Gastrocnemius medialis (tissue), 4 donors: ENCODE data around the gene NHLRC4. TPM values are rescaled to one million over a fixed set of nuclear protein-coding genes. Genes with fewer than 3 reads are reported as not detected.

Experiments
- ATAC-seq, 2 donors: fragments of 150-250 bp; one replicate each; pipeline ENCODE4 v1.9.1; 2016
- DNase-seq, 2 donors: peaks; one replicate each; pipeline ENCODE4 v3.0.0-alpha.2; 2019
- H3K27ac ChIP-seq, 4 donors: fragments of 200-600 bp; sonication (generic); 1 replicate in 1 of 4; 2 replicates in 3 of 4; pipeline ENCODE4 v1.5.1; 2016 to 2018; ENCODE audit warnings: mild to moderate bottlenecking in 2 of 4, moderate library complexity in 1 of 4
- H3K27me3 ChIP-seq, 3 donors: fragments of 200-600 bp; sonication (generic) in 2 of 3; 1 replicate in 1 of 3; 2 replicates in 2 of 3; pipeline versions ENCODE4 v1.5.1 to v1.6.0; 2016 to 2019; ENCODE audit warnings: mild to moderate bottlenecking in 1 of 3, moderate library complexity in 1 of 3
- H3K36me3 ChIP-seq, 2 donors: fragments of 200-600 bp; sonication (generic) in 1 of 2; one replicate each; pipeline ENCODE4 v1.5.1; 2017 to 2018
- H3K4me1 ChIP-seq, 2 donors: fragments of 200-600 bp; sonication (generic) in 1 of 2; one replicate each; pipeline ENCODE4 v1.5.1; 2016 to 2017; ENCODE audit warnings: mild to moderate bottlenecking in 2 of 2
- H3K4me3 ChIP-seq, 4 donors: fragments of 200-600 bp; sonication (generic) in 3 of 4; 1 replicate in 1 of 4; 2 replicates in 3 of 4; pipeline ENCODE4 v1.5.1; 2016 to 2019; ENCODE audit warnings: mild to moderate bottlenecking in 2 of 4
- H3K9me3 ChIP-seq, 3 donors: fragments of 200-600 bp; sonication (generic) in 2 of 3; 1 replicate in 1 of 3; 2 replicates in 2 of 3; pipeline ENCODE4 v1.5.1; 2016 to 2019
- CTCF ChIP-seq, 5 experiments: fragments of 450-650 bp in 3 of 5; fragments of 200-600 bp in 2 of 5; sonication (generic) in 2 of 5; IDR thresholded peaks in 4 of 5; conservative IDR thresholded peaks in 1 of 5; 1 replicate in 4 of 5; 2 replicates in 1 of 5; pipeline ENCODE4 v1.5.1; 2016 to 2019; ENCODE audit warnings: antibody characterized with exemption in 5 of 5, mild to moderate bottlenecking in 3 of 5, moderate library complexity in 3 of 5
- POLR2A ChIP-seq, 2 donors: fragments of 450-650 bp; IDR thresholded peaks; one replicate each; pipeline ENCODE4 v1.6.1; 2017; ENCODE audit warnings: antibody characterized with exemption in 2 of 2, mild to moderate bottlenecking in 2 of 2, moderate library complexity in 2 of 2
- in situ Hi-C, 4 donors: fragments of 200-750 bp; cut with MboI; loops; one replicate each; pipeline versions ENCODE4 v1.15.0 to v1.8.0; 2017; ENCODE audit warnings: low sequenced_read_pairs in 4 of 4
- intact Hi-C: fragments of 100-400 bp; cut with DNase I; formaldehyde crosslinking; loops from one replicate; pipeline ENCODE4 v1.15.1; 2023; ENCODE audit warnings: low total_unique reads
- total RNA-seq, 4 donors: library from RNA; depleted of rRNA; stranded (reverse); fragments of >200 nt; gene quantifications; one replicate each; pipeline versions ENCODE4 v1.1.0 to v1.2.3, GENCODE V29; 2016

Gene NHLRC4
- total RNA-seq, 4 donors from 2014 or later = 0.42 to 0.56 (median 0.48) TPM

- intact Hi-C loops = no loop called here
- in situ Hi-C loops = no loop called here
- DNase-seq (peak in 1 of 2 donors; percentile 57), ATAC-seq (no peak)
- Histone ChIP-seq H3K27ac (peak overlapping the region; percentile 96 to 99 (median 98)), H3K4me1 (peaks cover 35 to 41% of the 10 kb centered on the region in 2 donors), H3K27me3 (no peaks in the 10 kb centered on the region), H3K9me3 (no peaks in the 10 kb centered on the region), H3K36me3 (no peaks in the 10 kb centered on the region), H3K4me3 (peak overlapping the region in 3 of 4 donors; percentile 89 to 94 (median 89))
- TF ChIP-seq POLR2A (IDR thresholded peaks at IDR 0.05) (no peak), CTCF (IDR thresholded peaks at IDR 0.05 in 4 of 5, conservative IDR thresholded peaks at IDR 0.05 in 1 of 5) (no peak)
Observed at GRCh38 chr16:586645-587590, 20.1 kb downstream of the NHLRC4 start.

GRCh38 chr16:588639-588888 is 21.8 kb downstream of the NHLRC4 start:
- Histone ChIP-seq H3K4me3 (peak overlapping the region; percentile 85 to 94 (median 89)), H3K9me3 (no peaks in the 10 kb centered on the region), H3K4me1 (peaks cover 50 to 56% of the 10 kb centered on the region in 2 donors), H3K36me3 (no peaks in the 10 kb centered on the region), H3K27ac (peak overlapping the region; percentile 96 to 99 (median 98)), H3K27me3 (no peaks in the 10 kb centered on the region)
- no peak for TF ChIP-seq POLR2A (IDR thresholded peaks at IDR 0.05)
- TF ChIP-seq CTCF (IDR thresholded peaks at IDR 0.05 in 4 of 5, conservative IDR thresholded peaks at IDR 0.05 in 1 of 5) = no peak
- intact Hi-C loops = no loop called here
- ATAC-seq (peak in 1 of 2 donors; percentile 1), DNase-seq (peak in 1 of 2 donors; percentile 50)
- in situ Hi-C loops = no loop called here

GRCh38 chr16:588889-589657 is 22.3 kb downstream of the NHLRC4 start:
- H3K9me3 ChIP-seq = no peaks in the 10 kb centered on the region
- intact Hi-C loops (loop anchor here (1.0 kb wide), 3 partner anchors 48 to 164 kb away; partner anchors contain the start of gene RAB11FIP3), in situ Hi-C loops (no loop called here)
- H3K27me3 ChIP-seq = no peaks in the 10 kb centered on the region
- H3K36me3 ChIP-seq = no peaks in the 10 kb centered on the region
- ATAC-seq (peak; percentile 72 to 78), DNase-seq (peak; percentile 96)
- H3K4me3 ChIP-seq = peak overlapping the region; percentile 85 to 94 (median 89)
- peaks cover 56 to 61% of the 10 kb centered on the region in 2 donors for H3K4me1 ChIP-seq
- H3K27ac ChIP-seq = peak overlapping the region; percentile 96 to 99 (median 98)
- peak in 2 of 5 experiments; percentile 8 to 13 for TF ChIP-seq CTCF (IDR thresholded peaks at IDR 0.05 in 4 of 5, conservative IDR thresholded peaks at IDR 0.05 in 1 of 5)
- peak; percentile 96 to 97 for TF ChIP-seq POLR2A (IDR thresholded peaks at IDR 0.05)

GRCh38 chr16:589658-590187 is 22.9 kb downstream of the NHLRC4 start, which contains the start of gene RAB40C:
Gene RAB40C, plus strand, starts transcription at chr16:590066. Its CDS starts 226 bp downstream, at chr16:590292.
- H3K4me1 ChIP-seq = peaks cover 61 to 66% of the 10 kb centered on the region in 2 donors
- in situ Hi-C loops = no loop called here
- peak; percentile 99 for DNase-seq
- H3K36me3 ChIP-seq = no peaks in the 10 kb centered on the region
- H3K27me3 ChIP-seq = no peaks in the 10 kb centered on the region
- peak within 1 kb of the TSS; percentile 89 to 94 (median 90) for H3K4me3 ChIP-seq
- intact Hi-C loops = loop anchor here (1.0 kb wide), 4 partner anchors 48 to 164 kb away; partner anchors contain the start of gene RAB11FIP3
- H3K27ac ChIP-seq = peak within 1 kb of the TSS; percentile 96 to 99 (median 98)
- no peaks in the 10 kb centered on the region for H3K9me3 ChIP-seq
- TF ChIP-seq CTCF (IDR thresholded peaks at IDR 0.05 in 4 of 5, conservative IDR thresholded peaks at IDR 0.05 in 1 of 5) (no peak), POLR2A (IDR thresholded peaks at IDR 0.05) (no peak)
- peak; percentile 60 to 72 for ATAC-seq
